Fibroblast of lung (primary cell): ENCODE results near the gene GRIA1. TPM values are rescaled to one million over a fixed set of nuclear protein-coding genes. Genes with fewer than 3 reads are reported as not detected.

Experiments used
- DNase-seq, 2 donors: peaks; one replicate each; pipeline versions ENCODE4 v3.0.0 to v3.0.0-alpha.2; 2010; ENCODE audit warnings: low read depth in 2 of 2
- H2AFZ ChIP-seq: 2 replicates; pipeline ENCODE4 v1.5.1; 2012; ENCODE audit warnings: low read length, control low read depth, inconsistent platforms
- H3K27ac ChIP-seq: 2 replicates; pipeline ENCODE4 v1.5.1; 2011; ENCODE audit warnings: low read length, control low read depth; ENCODE audit not compliant: insufficient read depth
- H3K27me3 ChIP-seq: 2 replicates; pipeline ENCODE4 v1.5.1; 2011; ENCODE audit warnings: mild to moderate bottlenecking, low read length; ENCODE audit not compliant: control insufficient read depth, insufficient read depth
- H3K36me3 ChIP-seq: 2 replicates; pipeline ENCODE4 v1.5.1; 2011; ENCODE audit warnings: low read length; ENCODE audit not compliant: control insufficient read depth, insufficient read depth
- H3K4me1 ChIP-seq: 2 replicates; pipeline ENCODE4 v1.5.1; 2011; ENCODE audit warnings: low read length; ENCODE audit not compliant: control insufficient read depth, insufficient read depth; ENCODE audit errors: extremely low read depth
- H3K4me2 ChIP-seq: 2 replicates; pipeline ENCODE4 v1.5.1; 2011; ENCODE audit warnings: low read length, control low read depth; ENCODE audit not compliant: insufficient read depth; ENCODE audit errors: extremely low read depth
- H3K4me3 ChIP-seq, 4 experiments: fragments of 200-600 bp in 1 of 4; sonication (generic) in 1 of 4; replicated peaks in 1 of 4; 2 replicates each; pipeline ENCODE4 v1.5.1; 2011 to 2016; ENCODE audit warnings: low read length in 4 of 4, low read depth in 3 of 4, mild to moderate bottlenecking in 3 of 4, control low read depth in 2 of 4, inconsistent platforms in 1 of 4, mixed read lengths in 1 of 4; ENCODE audit not compliant: insufficient read depth in 1 of 4; ENCODE audit errors: control extremely low read depth in 1 of 4
- H3K79me2 ChIP-seq: 2 replicates; pipeline ENCODE4 v1.5.1; 2012; ENCODE audit warnings: mild to moderate bottlenecking, low read length, inconsistent platforms; ENCODE audit not compliant: control insufficient read depth, insufficient read depth
- H3K9ac ChIP-seq: 2 replicates; pipeline ENCODE4 v1.5.1; 2011; ENCODE audit warnings: mild to moderate bottlenecking, low read length, control low read depth; ENCODE audit not compliant: insufficient read depth
- H3K9me3 ChIP-seq: 2 replicates; pipeline ENCODE4 v1.5.1; 2012; ENCODE audit warnings: low read depth, low read length; ENCODE audit not compliant: control insufficient read depth, insufficient read depth
- H4K20me1 ChIP-seq: 2 replicates; pipeline ENCODE4 v1.5.1; 2011; ENCODE audit warnings: low read length; ENCODE audit not compliant: control insufficient read depth, insufficient read depth; ENCODE audit errors: extremely low read depth
- EZH2 ChIP-seq: IDR thresholded peaks from 2 replicates; pipeline ENCODE4 v1.5.1; 2012; ENCODE audit warnings: low read length, control low read depth, mild to moderate bottlenecking; ENCODE audit errors: missing control alignments
- polyA plus RNA-seq, 2 donors: library from polyadenylated mRNA; depleted of rRNA in 1 of 2; stranded (reverse) in 1 of 2; unstranded in 1 of 2; fragments of >200 nt; gene quantifications; 2 replicates each; pipeline ENCODE4 v1.2.1, GENCODE V29; 2011 to 2012; ENCODE audit warnings: missing spikeins in 1 of 2
- total RNA-seq: library from RNA; depleted of rRNA; stranded (reverse); fragments of >200 nt; gene quantifications from 2 replicates; pipeline ENCODE4 v1.2.1, GENCODE V29; 2014
- TF ChIP-seq, protein P1 (sequence below), 2 donors: IDR thresholded peaks in 1 of 2; conservative IDR thresholded peaks in 1 of 2; 1 replicate in 1 of 2; 2 replicates in 1 of 2; pipeline ENCODE4 v1.5.1; 2011 to 2012; ENCODE audit warnings: low read length in 2 of 2, control low read depth in 1 of 2, inconsistent platforms in 1 of 2, low read depth in 1 of 2, mild to moderate bottlenecking in 1 of 2

The GRIA1 gene
- total and polyA plus RNA-seq, 2 donors (not counting 1 experiment from before 2014, with no cell fraction given), result 2.0 to 4.5 TPM

DNA sequence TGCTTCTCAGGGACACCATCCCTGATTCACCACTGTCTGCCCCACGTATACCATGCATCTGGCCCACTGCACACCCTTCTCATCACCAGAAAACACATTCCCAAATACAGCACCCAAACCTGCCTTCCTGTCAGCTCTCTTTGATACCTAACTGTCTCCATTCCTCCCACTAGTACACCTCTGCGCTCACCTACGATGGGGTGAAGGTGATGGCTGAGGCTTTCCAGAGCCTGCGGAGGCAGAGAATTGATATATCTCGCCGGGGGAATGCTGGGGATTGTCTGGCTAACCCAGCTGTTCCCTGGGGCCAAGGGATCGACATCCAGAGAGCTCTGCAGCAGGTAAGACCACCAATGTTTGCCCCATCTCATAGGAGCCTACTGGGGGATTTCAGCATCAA, 186.4 kb downstream of the GRIA1 start:
- Histone ChIP-seq H3K27me3 (no peaks in the 10 kb centered on the region), H3K4me3 (no peak overlapping the region), H3K79me2 (no peaks in the 10 kb centered on the region), H3K4me2 (no peak overlapping the region), H3K4me1 (no peaks in the 10 kb centered on the region), H3K27ac (no peak overlapping the region), H3K36me3 (no peaks in the 10 kb centered on the region), H3K9ac (no peak overlapping the region), H2AFZ (no peak overlapping the region), H4K20me1 (no peaks in the 10 kb centered on the region), H3K9me3 (no peaks in the 10 kb centered on the region)
- DNase-seq, result no peak
- TF ChIP-seq, protein P1, sequence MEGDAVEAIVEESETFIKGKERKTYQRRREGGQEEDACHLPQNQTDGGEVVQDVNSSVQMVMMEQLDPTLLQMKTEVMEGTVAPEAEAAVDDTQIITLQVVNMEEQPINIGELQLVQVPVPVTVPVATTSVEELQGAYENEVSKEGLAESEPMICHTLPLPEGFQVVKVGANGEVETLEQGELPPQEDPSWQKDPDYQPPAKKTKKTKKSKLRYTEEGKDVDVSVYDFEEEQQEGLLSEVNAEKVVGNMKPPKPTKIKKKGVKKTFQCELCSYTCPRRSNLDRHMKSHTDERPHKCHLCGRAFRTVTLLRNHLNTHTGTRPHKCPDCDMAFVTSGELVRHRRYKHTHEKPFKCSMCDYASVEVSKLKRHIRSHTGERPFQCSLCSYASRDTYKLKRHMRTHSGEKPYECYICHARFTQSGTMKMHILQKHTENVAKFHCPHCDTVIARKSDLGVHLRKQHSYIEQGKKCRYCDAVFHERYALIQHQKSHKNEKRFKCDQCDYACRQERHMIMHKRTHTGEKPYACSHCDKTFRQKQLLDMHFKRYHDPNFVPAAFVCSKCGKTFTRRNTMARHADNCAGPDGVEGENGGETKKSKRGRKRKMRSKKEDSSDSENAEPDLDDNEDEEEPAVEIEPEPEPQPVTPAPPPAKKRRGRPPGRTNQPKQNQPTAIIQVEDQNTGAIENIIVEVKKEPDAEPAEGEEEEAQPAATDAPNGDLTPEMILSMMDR (conservative IDR thresholded peaks at IDR 0.05 in 1 of 2, IDR thresholded peaks at IDR 0.05 in 1 of 2; ENCODE audit: low read depth in 1 of 2, low read length in 2 of 2), result no peak
- no peak for TF ChIP-seq EZH2

DNA sequence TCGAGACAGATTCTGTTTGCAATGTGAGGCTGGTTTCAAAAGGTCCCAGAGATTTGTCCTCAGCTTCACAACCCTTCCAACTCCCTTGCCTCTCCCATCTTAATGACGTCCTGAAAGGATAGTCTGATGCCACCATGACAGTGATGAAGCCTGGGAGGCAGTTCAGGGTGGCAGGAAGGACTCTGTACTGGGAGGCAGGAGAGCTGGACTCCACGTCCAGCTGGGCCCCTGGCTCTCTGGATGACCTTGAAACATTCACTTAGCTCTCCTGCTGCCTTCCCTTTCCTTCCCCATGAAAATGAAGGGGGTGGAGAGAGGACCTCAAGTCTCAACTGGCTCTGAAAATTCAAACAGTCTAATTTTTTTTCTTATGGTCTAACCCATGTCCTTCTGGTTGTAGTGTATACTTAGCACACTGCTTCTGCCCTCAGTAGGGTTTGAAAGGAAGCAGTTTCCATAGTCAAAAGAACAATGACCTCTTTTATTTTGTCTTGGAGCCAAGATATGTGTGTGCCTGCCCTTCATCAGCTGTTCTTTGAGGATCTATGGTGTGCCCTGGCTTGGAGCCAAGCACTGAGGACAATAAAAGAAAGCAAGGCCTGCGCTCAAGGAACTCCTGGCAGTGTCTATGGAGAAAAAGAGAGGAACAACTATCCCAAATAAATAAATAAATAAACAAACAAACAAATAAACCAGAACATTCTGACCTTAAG, 188.3 kb downstream of the GRIA1 start:
- Histone ChIP-seq H3K27me3 (no peaks in the 10 kb centered on the region), H2AFZ (no peak overlapping the region), H3K4me2 (no peak overlapping the region), H4K20me1 (no peaks in the 10 kb centered on the region), H3K4me3 (no peak overlapping the region), H3K36me3 (no peaks in the 10 kb centered on the region), H3K9ac (no peak overlapping the region), H3K79me2 (no peaks in the 10 kb centered on the region), H3K27ac (no peak overlapping the region), H3K4me1 (no peaks in the 10 kb centered on the region), H3K9me3 (no peaks in the 10 kb centered on the region)
- TF ChIP-seq, protein P1 (conservative IDR thresholded peaks at IDR 0.05 in 1 of 2, IDR thresholded peaks at IDR 0.05 in 1 of 2; ENCODE audit: low read depth in 1 of 2, low read length in 2 of 2), result no peak
- no peak for TF ChIP-seq EZH2
- DNase-seq, result no peak

DNA sequence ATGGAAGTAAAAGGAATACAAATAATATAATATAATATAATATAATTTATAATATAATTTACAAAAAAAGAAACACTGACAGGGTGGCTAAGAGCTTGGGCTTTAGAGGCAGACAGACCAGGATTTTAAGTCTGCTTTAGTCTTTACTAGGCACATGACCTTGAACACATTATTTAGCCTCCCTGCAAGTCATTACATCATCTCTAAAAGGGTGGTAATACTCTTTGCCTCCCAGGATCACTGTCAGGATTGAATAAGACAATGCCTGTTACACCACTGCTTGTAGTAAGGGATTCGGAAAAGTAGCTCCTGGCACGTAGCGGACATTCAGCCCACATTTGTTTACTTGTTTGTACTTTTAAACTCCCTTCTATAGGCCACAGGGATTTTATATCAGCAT, 199.8 kb downstream of the GRIA1 start:
- DNase-seq, result no peak
- no peaks in the 10 kb centered on the region for H3K9me3 ChIP-seq

More for the DNA sequence above, 199.8 kb downstream of the GRIA1 start:
- no peaks in the 10 kb centered on the region for H3K79me2 ChIP-seq
- H3K36me3 ChIP-seq, result no peaks in the 10 kb centered on the region
- H3K4me3 ChIP-seq, result no peak overlapping the region
- no peak overlapping the region for H2AFZ ChIP-seq
- H3K4me1 ChIP-seq, result no peaks in the 10 kb centered on the region
- no peaks in the 10 kb centered on the region for H3K27me3 ChIP-seq
- H4K20me1 ChIP-seq, result no peaks in the 10 kb centered on the region
- no peak overlapping the region for H3K4me2 ChIP-seq
- no peak overlapping the region for H3K27ac ChIP-seq
- TF ChIP-seq, protein P1 (conservative IDR thresholded peaks at IDR 0.05 in 1 of 2, IDR thresholded peaks at IDR 0.05 in 1 of 2; ENCODE audit: low read depth in 1 of 2, low read length in 2 of 2), result no peak
- no peak for TF ChIP-seq EZH2
- no peak overlapping the region for H3K9ac ChIP-seq
